Hepatocyte (in vitro differentiated cells): ENCODE measurements around the gene FCHSD2. TPM values are rescaled to one million over a fixed set of nuclear protein-coding genes. Genes with fewer than 3 reads are reported as not detected.
A peak's percentile ranks its signal among the peaks of the same experiment; 100 is the strongest.

Experiments
- DNase-seq: peaks from one replicate; pipeline ENCODE4 v3.0.0-alpha.2; 2016; ENCODE audit warnings: low spot score
- H2AFZ ChIP-seq: fragments of 200-600 bp; sonication (generic); 2 replicates; pipeline ENCODE4 v1.6.0; 2016; ENCODE audit warnings: antibody characterized with exemption, mild to moderate bottlenecking
- H3K27ac ChIP-seq: fragments of 200-600 bp; sonication (generic); 2 replicates; pipeline ENCODE4 v1.5.1; 2016; ENCODE audit warnings: mild to moderate bottlenecking
- H3K27me3 ChIP-seq: fragments of 200-600 bp; sonication (generic); 2 replicates; pipeline ENCODE4 v1.6.1; 2016
- H3K36me3 ChIP-seq: fragments of 200-600 bp; sonication (generic); replicated peaks from 2 replicates; pipeline ENCODE4 v1.5.1; 2016; ENCODE audit warnings: low read depth; ENCODE audit not compliant: insufficient read depth
- H3K4me1 ChIP-seq: fragments of 200-600 bp; sonication (generic); 2 replicates; pipeline ENCODE4 v1.5.1; 2016; ENCODE audit warnings: mild to moderate bottlenecking, moderate library complexity; ENCODE audit not compliant: insufficient read depth
- H3K4me2 ChIP-seq: fragments of 200-600 bp; sonication (generic); 2 replicates; pipeline ENCODE4 v1.6.0; 2016
- H3K4me3 ChIP-seq: fragments of 200-600 bp; sonication (generic); 2 replicates; pipeline ENCODE4 v1.5.1; 2016; ENCODE audit warnings: mild to moderate bottlenecking
- H3K79me2 ChIP-seq: fragments of 200-600 bp; sonication (generic); 2 replicates; pipeline ENCODE4 v1.6.0; 2017; ENCODE audit warnings: mild to moderate bottlenecking
- H3K9me2 ChIP-seq: fragments of 200-600 bp; sonication (generic); replicated peaks from 2 replicates; pipeline ENCODE4 v1.6.0; 2017; ENCODE audit warnings: mild to moderate bottlenecking; ENCODE audit not compliant: insufficient read depth
- H3K9me3 ChIP-seq: fragments of 200-600 bp; sonication (generic); 2 replicates; pipeline ENCODE4 v1.5.1; 2016; ENCODE audit warnings: low read depth, mild to moderate bottlenecking
- H4K20me1 ChIP-seq: fragments of 200-600 bp; sonication (generic); 2 replicates; pipeline ENCODE4 v1.6.0; 2016; ENCODE audit warnings: mild to moderate bottlenecking; ENCODE audit not compliant: insufficient read depth, poor library complexity, severe bottlenecking
- EZH2 ChIP-seq: fragments of 200-600 bp; sonication (generic); IDR thresholded peaks from 2 replicates; pipeline ENCODE4 v1.6.1; 2016; ENCODE audit warnings: antibody characterized with exemption, mild to moderate bottlenecking, borderline replicate concordance
- EZH2phosphoT487 ChIP-seq: fragments of 200-600 bp; sonication (generic); IDR thresholded peaks from one replicate; pipeline ENCODE4 v1.6.1; 2018; ENCODE audit warnings: antibody characterized with exemption, mild to moderate bottlenecking, low read depth, moderate library complexity; ENCODE audit not compliant: unreplicated experiment, severe bottlenecking
- WGBS: methylation state at CpG from one replicate; pipeline ENCODE4 v1.1.6; 2016; ENCODE audit warnings: low lambda C conversion rate; ENCODE audit errors: missing lambda C conversion rate; 5-methylcytosine and 5-hydroxymethylcytosine counted together
- polyA plus RNA-seq: library from polyadenylated mRNA; unstranded; fragments of >200 nt; fragmentation: Nextera tagmentation; extraction: Ambion mirVana; gene quantifications from 2 replicates; pipeline ENCODE4 v1.2.1, GENCODE V29; 2016
- total RNA-seq: library from RNA; depleted of rRNA; stranded (reverse); fragments of >200 nt; gene quantifications from 2 replicates; pipeline ENCODE4 v1.2.3, GENCODE V29; 2014
- TF ChIP-seq, protein P1 (sequence below): fragments of 200-600 bp; sonication (generic); IDR thresholded peaks from 2 replicates; pipeline ENCODE4 v1.5.1; 2016; ENCODE audit warnings: antibody characterized with exemption, mild to moderate bottlenecking; ENCODE audit not compliant: poor library complexity

The FCHSD2 gene
- total and polyA plus RNA-seq, 2 experiments from 2014 or later: 9.1 to 13.1 TPM

DNA sequence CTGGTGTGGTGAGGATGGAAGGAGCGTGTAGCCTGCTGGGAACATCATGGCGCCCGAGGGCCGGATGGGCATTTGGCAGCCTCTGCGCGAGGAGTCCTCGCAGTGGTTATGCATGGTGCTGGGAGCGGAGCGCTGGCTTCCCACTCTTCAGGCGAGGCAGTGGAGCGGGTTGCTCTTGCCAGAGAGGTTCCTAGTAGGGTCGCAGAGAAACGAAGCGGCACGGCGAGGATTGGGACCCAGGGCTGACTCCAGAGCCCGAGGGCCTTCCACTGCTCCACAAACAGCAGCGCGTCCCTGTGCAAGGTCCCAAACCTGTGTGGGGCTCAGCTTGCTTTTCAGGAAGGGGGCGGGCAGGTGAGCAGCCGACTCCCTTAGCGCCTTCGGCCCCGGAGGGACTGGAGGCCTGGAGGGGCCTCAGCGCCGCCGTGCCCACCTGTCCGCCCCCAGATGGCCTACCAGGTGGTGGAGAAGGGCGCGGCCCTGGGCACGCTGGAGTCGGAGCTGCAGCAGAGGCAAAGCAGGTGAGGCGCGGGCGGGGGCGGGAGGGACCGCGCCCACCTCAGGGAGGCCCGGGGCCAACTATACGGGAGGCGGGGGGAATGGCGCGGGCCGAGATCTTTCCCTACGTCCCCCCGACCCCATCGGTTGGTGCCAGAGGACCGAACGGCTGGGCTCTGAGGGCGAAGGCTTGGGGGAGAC, 320.7 kb downstream of the FCHSD2 start:
- no peaks in the 10 kb centered on the region for H3K36me3 ChIP-seq
- H2AFZ ChIP-seq: peak overlapping the region; percentile 89
- DNase-seq: peak; percentile 39
- H3K4me1 ChIP-seq: peaks cover 11% of the 10 kb centered on the region
- H4K20me1 ChIP-seq: no peaks in the 10 kb centered on the region
- H3K4me3 ChIP-seq: peak overlapping the region; percentile 70
- H3K27me3 ChIP-seq: no peaks in the 10 kb centered on the region
- TF ChIP-seq, protein P1, sequence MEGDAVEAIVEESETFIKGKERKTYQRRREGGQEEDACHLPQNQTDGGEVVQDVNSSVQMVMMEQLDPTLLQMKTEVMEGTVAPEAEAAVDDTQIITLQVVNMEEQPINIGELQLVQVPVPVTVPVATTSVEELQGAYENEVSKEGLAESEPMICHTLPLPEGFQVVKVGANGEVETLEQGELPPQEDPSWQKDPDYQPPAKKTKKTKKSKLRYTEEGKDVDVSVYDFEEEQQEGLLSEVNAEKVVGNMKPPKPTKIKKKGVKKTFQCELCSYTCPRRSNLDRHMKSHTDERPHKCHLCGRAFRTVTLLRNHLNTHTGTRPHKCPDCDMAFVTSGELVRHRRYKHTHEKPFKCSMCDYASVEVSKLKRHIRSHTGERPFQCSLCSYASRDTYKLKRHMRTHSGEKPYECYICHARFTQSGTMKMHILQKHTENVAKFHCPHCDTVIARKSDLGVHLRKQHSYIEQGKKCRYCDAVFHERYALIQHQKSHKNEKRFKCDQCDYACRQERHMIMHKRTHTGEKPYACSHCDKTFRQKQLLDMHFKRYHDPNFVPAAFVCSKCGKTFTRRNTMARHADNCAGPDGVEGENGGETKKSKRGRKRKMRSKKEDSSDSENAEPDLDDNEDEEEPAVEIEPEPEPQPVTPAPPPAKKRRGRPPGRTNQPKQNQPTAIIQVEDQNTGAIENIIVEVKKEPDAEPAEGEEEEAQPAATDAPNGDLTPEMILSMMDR: no peak
- TF ChIP-seq EZH2 (no peak), EZH2phosphoT487 (no peak)
- peak overlapping the region; percentile 58 for H3K27ac ChIP-seq
- no peaks in the 10 kb centered on the region for H3K79me2 ChIP-seq
- no peaks in the 10 kb centered on the region for H3K9me2 ChIP-seq
- 68% methylated on average over 27 of the region's 50 CpGs for WGBS
- H3K4me2 ChIP-seq: peak overlapping the region; percentile 100
- H3K9me3 ChIP-seq: no peaks in the 10 kb centered on the region

DNA sequence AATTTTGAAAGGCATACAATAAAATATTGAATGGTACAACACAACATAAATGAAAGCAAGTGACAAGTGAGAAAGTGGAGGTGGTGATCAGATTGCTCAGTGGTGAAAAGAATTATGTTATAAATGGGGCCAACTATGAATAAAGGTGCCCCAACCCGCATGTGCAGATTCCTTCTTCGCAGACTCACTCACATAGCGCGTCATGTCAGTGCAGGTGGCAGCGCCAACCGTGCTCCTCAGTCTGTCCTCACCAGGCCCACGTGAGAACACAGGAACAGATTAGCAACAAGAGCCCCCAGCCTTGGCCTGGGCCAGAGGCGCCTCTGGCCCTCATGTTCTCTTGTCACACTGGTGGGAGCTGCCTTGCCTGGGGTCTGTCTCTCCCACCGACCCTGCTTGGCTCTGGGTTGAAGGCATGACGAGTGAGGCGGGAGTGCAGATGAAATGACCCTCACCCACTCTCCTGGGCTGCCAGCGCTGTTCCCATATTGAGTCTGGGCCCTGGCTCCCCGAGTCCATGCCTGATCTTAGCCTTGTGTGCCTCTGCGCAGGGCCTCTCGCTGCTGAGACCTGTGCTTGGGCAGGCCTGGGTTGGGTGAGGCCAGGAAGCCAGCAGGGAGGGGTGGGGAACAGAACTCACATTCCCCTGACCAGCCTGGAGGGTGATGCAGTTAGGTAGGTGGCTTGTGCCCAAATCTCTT, 321.5 kb downstream of the FCHSD2 start:
- Histone ChIP-seq H3K4me1 (peaks cover 12% of the 10 kb centered on the region), H3K79me2 (peaks cover 5% of the 10 kb centered on the region), H2AFZ (no peak overlapping the region), H3K27ac (no peak overlapping the region), H4K20me1 (no peaks in the 10 kb centered on the region), H3K4me3 (no peak overlapping the region), H3K36me3 (no peaks in the 10 kb centered on the region), H3K9me2 (no peaks in the 10 kb centered on the region), H3K9me3 (no peaks in the 10 kb centered on the region), H3K4me2 (peak overlapping the region; percentile 100), H3K27me3 (no peaks in the 10 kb centered on the region)
- WGBS: 97% methylated on average over 15 of the region's 15 CpGs
- TF ChIP-seq EZH2: no peak
- TF ChIP-seq EZH2phosphoT487: no peak
- TF ChIP-seq, protein P1: no peak
- no peak for DNase-seq

DNA sequence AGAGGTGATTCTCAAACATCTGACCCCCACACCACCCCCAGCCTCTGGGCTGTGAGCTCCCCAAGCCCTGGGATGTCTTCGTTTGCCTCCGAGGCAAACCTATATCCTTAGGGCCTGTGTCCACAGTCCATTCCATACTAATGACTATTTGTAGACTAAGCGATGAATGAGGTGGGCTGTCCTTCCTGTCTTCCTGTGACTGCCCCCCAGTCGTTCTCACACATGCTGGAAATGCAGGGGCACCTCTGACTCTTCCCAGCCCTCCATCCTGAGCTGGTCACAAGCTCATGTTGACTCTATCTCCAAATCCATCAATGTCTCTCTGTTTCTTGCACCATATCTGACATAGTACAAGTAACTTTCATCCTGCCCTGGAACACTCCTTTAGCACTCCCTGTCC, 323.1 kb downstream of the FCHSD2 start:
- Histone ChIP-seq H3K9me3 (no peaks in the 10 kb centered on the region), H3K27ac (no peak overlapping the region), H3K4me1 (peaks cover 19% of the 10 kb centered on the region), H3K4me2 (no peak overlapping the region), H3K79me2 (peaks cover 12% of the 10 kb centered on the region), H3K27me3 (no peaks in the 10 kb centered on the region), H3K4me3 (no peak overlapping the region), H2AFZ (no peak overlapping the region), H3K36me3 (no peaks in the 10 kb centered on the region), H4K20me1 (no peaks in the 10 kb centered on the region), H3K9me2 (no peaks in the 10 kb centered on the region)
- DNase-seq: no peak
- TF ChIP-seq EZH2 (no peak), EZH2phosphoT487 (no peak)
- TF ChIP-seq, protein P1: no peak
- WGBS: 94% methylated on average over 4 of the region's 4 CpGs
